ENCODE data around the gene CTNNBIP1. TPM values are rescaled to one million over a fixed set of nuclear protein-coding genes. Genes with fewer than 3 reads are reported as not detected.
"Not testable (repeated sequence)": the region's sequence is repeated elsewhere in the genome, so short reads cannot be mapped to it uniquely, and the experiment has no call there.

The CTNNBIP1 gene
- total RNA-seq, 1 experiment from 2014 or later = 23.3 TPM

DNA sequence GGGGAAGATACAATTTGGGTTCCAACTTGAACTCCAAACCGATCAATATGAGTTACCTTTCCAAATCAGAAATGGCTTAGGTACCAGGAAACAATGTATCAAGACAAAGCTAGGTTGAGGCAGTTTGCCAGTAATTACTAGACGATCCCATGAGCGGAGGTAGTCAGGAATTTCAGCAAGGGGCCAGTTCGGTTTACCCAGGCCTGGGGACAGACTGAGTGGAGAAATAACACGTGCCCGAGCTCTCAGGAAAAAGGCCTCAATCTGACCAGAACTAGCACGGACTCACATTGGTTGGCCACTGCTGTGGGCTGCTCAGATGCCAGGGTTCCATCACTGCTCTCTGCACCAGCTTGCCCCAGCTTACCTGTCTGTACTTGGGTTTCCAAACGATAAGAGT lies 101.6 kb downstream of the CTNNBIP1 start:
- DNase-seq (ENCODE audit: low read depth) = no peak

DNA sequence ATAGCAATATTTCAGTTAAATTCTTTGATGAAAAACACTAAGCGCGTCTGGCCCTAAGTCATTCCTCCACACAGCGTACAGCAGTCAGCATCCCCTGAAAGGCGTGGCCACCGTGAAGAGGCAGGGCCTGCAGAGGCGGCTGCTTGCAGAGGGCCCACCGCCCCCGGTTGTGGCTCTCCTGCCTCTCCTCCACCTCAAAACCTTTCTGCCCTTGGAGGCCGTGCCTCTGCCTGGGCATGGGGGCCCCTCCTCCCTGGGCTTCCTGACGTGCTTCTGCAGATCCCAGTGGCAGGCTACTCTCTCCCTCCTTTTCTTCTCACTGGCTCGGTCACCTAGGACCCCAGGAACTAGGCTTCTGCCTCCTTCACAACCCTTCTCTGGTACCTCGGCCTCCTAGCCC lies 102.5 kb downstream of the CTNNBIP1 start:
- DNase-seq (ENCODE audit: low read depth) = no peak

DNA sequence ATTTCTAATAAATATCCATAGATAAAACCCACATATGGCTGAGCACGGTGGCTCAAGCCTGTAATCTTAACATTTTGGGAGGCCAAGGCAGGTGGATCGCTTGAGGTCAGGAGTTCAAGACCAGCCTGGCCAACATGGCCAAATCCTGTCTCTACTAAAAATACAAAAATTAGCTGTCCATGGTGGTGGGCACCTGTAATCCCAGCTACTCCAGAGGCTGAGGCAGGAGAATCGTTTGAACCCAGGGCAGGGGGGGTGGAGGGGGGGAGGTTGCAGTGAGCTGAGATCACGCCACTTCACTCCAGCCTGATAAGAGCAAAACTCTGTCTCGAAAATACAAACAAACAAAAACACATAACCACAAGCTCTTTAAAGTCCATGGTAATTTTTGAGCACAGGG lies 104.1 kb downstream of the CTNNBIP1 start:
- DNase-seq (ENCODE audit: low read depth) = not testable (repeated sequence)

DNA sequence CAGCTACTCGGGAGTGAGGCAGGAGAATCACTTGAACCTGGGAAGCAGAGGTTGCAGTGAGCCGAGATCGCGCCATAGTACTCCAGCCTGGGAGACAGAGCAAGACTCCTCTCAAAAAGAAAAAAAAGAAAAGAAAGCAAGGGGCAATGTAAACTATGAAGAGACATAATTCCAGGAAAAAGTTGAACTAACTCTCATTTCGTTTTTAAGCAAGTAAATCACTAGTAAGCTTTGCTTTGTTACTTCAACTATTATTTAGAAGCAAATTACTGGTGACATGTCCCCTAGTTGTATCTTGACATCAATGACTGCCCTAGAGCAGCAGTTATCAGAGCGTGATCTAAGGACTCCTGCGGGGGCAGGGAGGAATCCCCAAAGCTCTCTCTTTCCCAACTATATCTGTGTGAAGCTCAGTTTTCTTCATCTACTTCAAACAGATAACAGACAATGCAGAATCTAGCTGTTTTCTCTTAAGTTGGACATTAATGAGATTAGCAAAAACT lies 105.0 kb downstream of the CTNNBIP1 start:
- DNase-seq (ENCODE audit: low read depth) = no peak

DNA sequence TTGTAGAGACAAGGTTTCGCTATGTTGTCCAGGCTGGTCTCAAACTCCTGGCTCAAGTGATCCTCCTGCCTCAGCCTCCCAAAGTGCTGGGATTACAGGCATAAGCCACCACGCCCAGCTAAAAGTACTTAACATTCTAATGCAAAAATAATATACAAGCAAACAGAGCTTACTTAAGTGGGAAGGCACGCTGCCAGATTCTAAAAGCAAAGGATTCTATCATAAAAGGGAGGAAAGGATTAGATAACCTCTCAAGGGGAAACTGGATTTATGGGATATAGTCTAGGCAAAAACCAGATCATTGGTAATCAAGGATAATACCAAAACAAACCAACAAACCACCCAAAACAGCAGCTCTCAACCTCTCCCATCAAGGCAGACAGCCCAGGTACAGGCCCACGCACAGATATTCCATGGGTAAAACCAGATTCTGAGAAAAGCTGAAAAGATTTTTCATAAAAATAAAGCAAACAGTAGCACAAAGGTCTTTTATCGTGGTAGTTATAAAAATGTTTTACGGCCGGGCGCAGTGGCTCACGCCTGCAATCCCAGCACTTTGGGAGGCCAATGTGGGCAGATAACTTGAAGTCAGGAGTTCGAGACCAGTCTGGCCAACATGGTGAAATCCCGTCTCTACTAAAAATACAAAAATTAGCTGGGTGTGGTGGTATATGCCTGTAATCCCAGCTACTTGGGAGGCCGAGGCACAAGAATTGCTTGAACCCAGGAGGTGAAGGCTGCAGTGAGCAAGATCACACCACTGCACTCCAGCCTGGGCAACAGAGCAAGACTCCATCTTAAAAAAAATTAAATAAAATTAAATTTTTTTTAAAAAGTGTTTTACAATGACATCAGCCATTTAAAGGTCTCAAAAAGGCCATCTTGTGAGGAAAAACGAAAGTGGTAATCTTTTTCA lies 106.8 kb downstream of the CTNNBIP1 start:
- not testable (repeated sequence) for DNase-seq (ENCODE audit: low read depth)

DNA sequence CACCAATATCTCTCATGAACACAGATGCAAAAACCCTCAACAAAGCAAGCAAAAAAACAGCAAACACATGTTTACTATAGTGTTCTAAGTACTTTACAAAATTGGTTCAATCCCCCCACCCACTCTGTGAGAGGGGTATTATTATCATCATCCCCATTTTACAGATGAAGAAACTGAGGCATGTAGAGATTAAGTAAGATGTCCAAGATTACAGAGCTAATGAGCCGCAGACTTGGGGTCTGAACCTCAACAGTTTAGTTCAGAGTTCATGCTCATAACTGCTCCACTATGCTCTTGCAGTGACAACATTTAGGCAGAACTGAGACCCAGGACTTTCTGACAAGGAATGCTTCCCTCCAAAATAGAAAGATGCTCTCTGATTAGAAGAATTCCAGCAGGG lies 108.2 kb downstream of the CTNNBIP1 start:
- DNase-seq (ENCODE audit: low read depth) = no peak

Other genes with a start within 250 kb of the CTNNBIP1 start
- gene CLSTN1, start 86.3 kb downstream of the CTNNBIP1 start, total RNA-seq (2014; rRNA removed) = 30.8 and 32.3 TPM in 2 replicates
- gene LZIC, start 33.1 kb upstream of the CTNNBIP1 start, total RNA-seq (2014; rRNA removed) = 32.8 and 36.8 TPM in 2 replicates
- 9.0 and 11.0 TPM in 2 replicates for gene NMNAT1, start 33.2 kb upstream of the CTNNBIP1 start, total RNA-seq (2014; rRNA removed)
- not detected in 2 replicates for gene RBP7, start 87.0 kb upstream of the CTNNBIP1 start, total RNA-seq (2014; rRNA removed)
- 24.7 and 27.6 TPM in 2 replicates for gene UBE4B, start 122.7 kb upstream of the CTNNBIP1 start, total RNA-seq (2014; rRNA removed)